CD14-positive monocyte (primary cell): ENCODE data around the gene GNAI1. TPM values are rescaled to one million over a fixed set of nuclear protein-coding genes. Genes with fewer than 3 reads are reported as not detected.
"Not testable (repeated sequence)": the region's sequence is repeated elsewhere in the genome, so short reads cannot be mapped to it uniquely, and the experiment has no call there.

Experiments used
- DNase-seq, 3 donors: peaks; one replicate each; pipeline ENCODE4 v3.0.0-alpha.2; 2011 to 2022
- H2AFZ ChIP-seq: 2 replicates; pipeline ENCODE4 v1.6.0; 2012; ENCODE audit warnings: mild to moderate bottlenecking, low read depth, low read length, inconsistent platforms; ENCODE audit not compliant: insufficient read depth, poor library complexity, severe bottlenecking
- H3K27ac ChIP-seq, 2 donors: 1 replicate in 1 of 2; 2 replicates in 1 of 2; pipeline ENCODE4 v1.5.1; 2012 to 2013; ENCODE audit warnings: low read length in 2 of 2, control low read depth in 1 of 2, inconsistent platforms in 1 of 2, low read depth in 1 of 2, mild to moderate bottlenecking in 1 of 2
- H3K27me3 ChIP-seq, 2 donors: one replicate each; pipeline versions ENCODE4 v1.6.0 to v1.6.1; 2011 to 2013; ENCODE audit warnings: low read length in 2 of 2; ENCODE audit not compliant: control insufficient read depth in 2 of 2, insufficient read depth in 2 of 2
- H3K36me3 ChIP-seq, 2 donors: replicated peaks in 1 of 2; 1 replicate in 1 of 2; 2 replicates in 1 of 2; pipeline versions ENCODE4 v1.5.1 to v1.6.1; 2012 to 2013; ENCODE audit warnings: low read length in 2 of 2, control low read depth in 1 of 2, inconsistent platforms in 1 of 2, mild to moderate bottlenecking in 1 of 2; ENCODE audit not compliant: insufficient read depth in 2 of 2, control insufficient read depth in 1 of 2
- H3K4me1 ChIP-seq, 2 donors: 1 replicate in 1 of 2; 2 replicates in 1 of 2; pipeline versions ENCODE4 v1.5.1 to v1.6.1; 2012 to 2013; ENCODE audit warnings: low read length in 2 of 2, control low read depth in 1 of 2, inconsistent platforms in 1 of 2, mild to moderate bottlenecking in 1 of 2, moderate library complexity in 1 of 2; ENCODE audit not compliant: insufficient read depth in 2 of 2, control insufficient read depth in 1 of 2
- H3K4me2 ChIP-seq: replicated peaks from 2 replicates; pipeline ENCODE3; 2012; ENCODE audit warnings: low read length, moderate library complexity, mild to moderate bottlenecking; ENCODE audit not compliant: poor library complexity, severe bottlenecking; ENCODE audit errors: extremely low read depth
- H3K4me3 ChIP-seq, 3 experiments: fragments of 200-600 bp in 1 of 3; sonication (generic) in 1 of 3; replicated peaks in 1 of 3; 1 replicate in 2 of 3; 2 replicates in 1 of 3; pipeline ENCODE4 v1.5.1; 2011 to 2013; ENCODE audit warnings: low read length in 3 of 3, mild to moderate bottlenecking in 3 of 3, control low read depth in 2 of 3, low read depth in 2 of 3, inconsistent platforms in 1 of 3, moderate library complexity in 1 of 3
- H3K79me2 ChIP-seq: 2 replicates; pipeline ENCODE4 v1.6.0; 2012; ENCODE audit warnings: mild to moderate bottlenecking, control low read depth, inconsistent platforms, low read length, moderate library complexity; ENCODE audit not compliant: insufficient read depth
- H3K9ac ChIP-seq: 2 replicates; pipeline ENCODE4 v1.6.0; 2017; ENCODE audit warnings: low read length, mild to moderate bottlenecking; ENCODE audit not compliant: insufficient read depth, poor library complexity, severe bottlenecking
- H3K9me3 ChIP-seq, 2 donors: replicated peaks in 1 of 2; 1 replicate in 1 of 2; 2 replicates in 1 of 2; pipeline versions ENCODE4 v1.5.1 to v1.6.1; 2012 to 2013; ENCODE audit warnings: low read length in 2 of 2, control low read depth in 1 of 2; ENCODE audit not compliant: control insufficient read depth in 1 of 2, insufficient read depth in 1 of 2
- H4K20me1 ChIP-seq: 2 replicates; pipeline ENCODE4 v1.6.0; 2012; ENCODE audit warnings: mild to moderate bottlenecking, low read length, control low read depth, moderate library complexity; ENCODE audit not compliant: insufficient read depth
- H3K27ac Mint-ChIP-seq, 7 donors: one replicate each; pipeline ENCODE4 v1.8.0; 2020; ENCODE audit warnings: mild to moderate bottlenecking in 7 of 7, mixed read lengths in 7 of 7, moderate library complexity in 6 of 7, inconsistent platforms in 2 of 7
- H3K27me3 Mint-ChIP-seq, 3 donors: one replicate each; pipeline ENCODE4 v1.8.0; 2021 to 2022; ENCODE audit warnings: low read depth in 3 of 3, mild to moderate bottlenecking in 3 of 3, mixed read lengths in 3 of 3, moderate library complexity in 3 of 3, inconsistent platforms in 1 of 3
- H3K36me3 Mint-ChIP-seq, 2 donors: one replicate each; pipeline ENCODE4 v1.8.0; 2020; ENCODE audit warnings: mixed read lengths in 2 of 2, inconsistent platforms in 1 of 2, mild to moderate bottlenecking in 1 of 2
- H3K4me1 Mint-ChIP-seq: one replicate; pipeline ENCODE4 v1.8.0; 2020; ENCODE audit warnings: mild to moderate bottlenecking, mixed read lengths
- H3K4me3 Mint-ChIP-seq, 2 donors: one replicate each; pipeline ENCODE4 v1.8.0; 2020; ENCODE audit warnings: mild to moderate bottlenecking in 2 of 2, mixed read lengths in 2 of 2, moderate library complexity in 1 of 2
- H3K9me3 Mint-ChIP-seq, 7 donors: one replicate each; pipeline ENCODE4 v1.8.0; 2020 to 2022; ENCODE audit warnings: mixed read lengths in 7 of 7, mild to moderate bottlenecking in 6 of 7, moderate library complexity in 6 of 7, inconsistent platforms in 2 of 7
- WGBS: methylation state at CpG from one replicate; pipeline ENCODE4 v1.1.5; 2013; ENCODE audit warnings: missing lambda C conversion rate; ENCODE audit not compliant: insufficient coverage; 5-methylcytosine and 5-hydroxymethylcytosine counted together
- intact Hi-C, 2 donors: fragments of 100-400 bp; cut with micrococcal nuclease; formaldehyde crosslinking; loops; one replicate each; pipeline versions ENCODE4 v1.15.0 to v1.15.1; 2023
- polyA plus RNA-seq, 3 donors: library from polyadenylated mRNA; depleted of rRNA in 1 of 3; unstranded in 2 of 3; stranded (reverse) in 1 of 3; fragments of 300-500 nt in 2 of 3; fragments of >200 nt in 1 of 3; fragmentation: Illumina TruSeq in 2 of 3; gene quantifications; 1 replicate in 2 of 3; 2 replicates in 1 of 3; pipeline ENCODE4 v1.2.3, GENCODE V29; 2012 to 2021
- TF ChIP-seq, protein P1 (sequence below): fragments of 200-600 bp; IDR thresholded peaks from one replicate; pipeline ENCODE4 v1.8.0; 2022; ENCODE audit warnings: antibody characterized with exemption, mild to moderate bottlenecking

Gene GNAI1
- polyA plus RNA-seq, 3 donors = 0.72 to 1.0 (median 0.79) TPM

DNA sequence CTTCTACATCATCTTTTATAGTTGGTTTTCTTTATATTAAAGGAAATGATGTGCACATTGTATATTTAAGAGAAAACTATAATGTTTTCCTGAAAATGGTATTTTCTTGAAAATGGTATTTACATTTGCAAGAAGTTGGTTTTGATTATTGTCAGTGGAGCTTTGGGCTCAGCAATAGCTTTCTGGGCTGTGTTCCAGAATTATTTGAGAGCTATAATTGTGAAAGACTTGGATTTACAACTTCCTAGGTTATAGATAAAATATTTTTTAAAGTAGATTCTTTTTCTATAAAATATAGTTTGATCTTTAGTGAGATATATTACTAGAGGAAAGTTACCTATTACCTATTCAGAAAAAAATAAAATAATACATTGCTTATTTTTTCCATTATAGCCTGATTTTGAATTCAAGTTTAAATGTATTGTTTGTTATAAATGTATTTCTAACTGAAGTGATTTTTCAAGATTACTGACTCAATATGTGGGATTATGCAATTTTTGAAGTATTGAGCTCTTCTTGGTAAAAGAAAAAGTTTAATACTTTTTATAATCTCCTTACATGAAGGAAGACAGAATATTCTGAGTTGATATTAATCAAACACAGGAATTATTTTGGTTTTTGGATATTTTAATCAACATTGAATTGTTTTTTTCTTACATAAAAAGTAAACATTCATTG, 20.2 kb downstream of the GNAI1 start:
- Histone ChIP-seq H3K79me2 (no peaks in the 10 kb centered on the region), H3K27me3 (no peaks in the 10 kb centered on the region), H3K36me3 (no peaks in the 10 kb centered on the region), H2AFZ (no peak overlapping the region), H3K4me2 (no peak overlapping the region), H3K4me3 (no peak overlapping the region), H3K9me3 (no peaks in the 10 kb centered on the region), H3K4me1 (no peaks in the 10 kb centered on the region), H4K20me1 (no peaks in the 10 kb centered on the region), H3K9ac (no peak overlapping the region), H3K27ac (no peak overlapping the region)
- TF ChIP-seq, protein P1, sequence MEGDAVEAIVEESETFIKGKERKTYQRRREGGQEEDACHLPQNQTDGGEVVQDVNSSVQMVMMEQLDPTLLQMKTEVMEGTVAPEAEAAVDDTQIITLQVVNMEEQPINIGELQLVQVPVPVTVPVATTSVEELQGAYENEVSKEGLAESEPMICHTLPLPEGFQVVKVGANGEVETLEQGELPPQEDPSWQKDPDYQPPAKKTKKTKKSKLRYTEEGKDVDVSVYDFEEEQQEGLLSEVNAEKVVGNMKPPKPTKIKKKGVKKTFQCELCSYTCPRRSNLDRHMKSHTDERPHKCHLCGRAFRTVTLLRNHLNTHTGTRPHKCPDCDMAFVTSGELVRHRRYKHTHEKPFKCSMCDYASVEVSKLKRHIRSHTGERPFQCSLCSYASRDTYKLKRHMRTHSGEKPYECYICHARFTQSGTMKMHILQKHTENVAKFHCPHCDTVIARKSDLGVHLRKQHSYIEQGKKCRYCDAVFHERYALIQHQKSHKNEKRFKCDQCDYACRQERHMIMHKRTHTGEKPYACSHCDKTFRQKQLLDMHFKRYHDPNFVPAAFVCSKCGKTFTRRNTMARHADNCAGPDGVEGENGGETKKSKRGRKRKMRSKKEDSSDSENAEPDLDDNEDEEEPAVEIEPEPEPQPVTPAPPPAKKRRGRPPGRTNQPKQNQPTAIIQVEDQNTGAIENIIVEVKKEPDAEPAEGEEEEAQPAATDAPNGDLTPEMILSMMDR = no peak
- Mint-ChIP-seq H3K27me3 (peaks cover 0 to 3% (median 1%) of the 10 kb centered on the region in 3 donors), H3K4me1 (peaks cover 8% of the 10 kb centered on the region), H3K4me3 (no peak overlapping the region), H3K36me3 (no peaks in the 10 kb centered on the region), H3K9me3 (peaks cover 0 to 6% (median 2%) of the 10 kb centered on the region in 7 donors), H3K27ac (no peak overlapping the region)
- no peak for DNase-seq
- intact Hi-C loops = no loop called here

DNA sequence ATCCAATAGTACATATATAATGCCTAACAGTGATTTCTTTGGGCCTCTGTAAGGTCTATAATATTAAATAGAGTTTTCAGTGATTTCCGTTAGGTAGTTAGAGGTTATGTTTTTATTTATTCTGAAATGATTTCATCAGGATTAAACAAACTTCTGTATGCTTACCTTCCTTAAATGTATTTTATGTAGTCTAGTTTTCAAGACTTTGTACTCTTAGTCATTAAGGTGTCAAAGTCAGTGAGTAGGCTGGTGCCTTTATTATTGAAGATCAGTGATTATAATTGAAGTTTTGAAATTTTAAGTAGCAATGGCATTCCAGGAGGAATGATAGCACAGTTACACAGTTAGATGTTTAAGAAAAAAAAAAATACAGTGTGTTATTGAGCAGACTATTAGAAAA, 20.7 kb downstream of the GNAI1 start:
- Mint-ChIP-seq H3K27ac (no peak overlapping the region), H3K36me3 (no peaks in the 10 kb centered on the region), H3K27me3 (peaks cover 0 to 3% (median 1%) of the 10 kb centered on the region in 3 donors), H3K9me3 (peaks cover 0 to 6% (median 2%) of the 10 kb centered on the region in 7 donors), H3K4me1 (peaks cover 8% of the 10 kb centered on the region), H3K4me3 (no peak overlapping the region)
- Histone ChIP-seq H3K27ac (no peak overlapping the region), H3K36me3 (no peaks in the 10 kb centered on the region), H4K20me1 (no peaks in the 10 kb centered on the region), H3K9ac (no peak overlapping the region), H3K27me3 (no peaks in the 10 kb centered on the region), H2AFZ (no peak overlapping the region), H3K4me1 (no peaks in the 10 kb centered on the region), H3K4me3 (no peak overlapping the region), H3K9me3 (no peaks in the 10 kb centered on the region), H3K4me2 (no peak overlapping the region), H3K79me2 (no peaks in the 10 kb centered on the region)
- DNase-seq = no peak
- intact Hi-C loops = no loop called here
- WGBS = no CpG with 5 or more reads among the region's 1 CpG
- TF ChIP-seq, protein P1 = no peak

DNA sequence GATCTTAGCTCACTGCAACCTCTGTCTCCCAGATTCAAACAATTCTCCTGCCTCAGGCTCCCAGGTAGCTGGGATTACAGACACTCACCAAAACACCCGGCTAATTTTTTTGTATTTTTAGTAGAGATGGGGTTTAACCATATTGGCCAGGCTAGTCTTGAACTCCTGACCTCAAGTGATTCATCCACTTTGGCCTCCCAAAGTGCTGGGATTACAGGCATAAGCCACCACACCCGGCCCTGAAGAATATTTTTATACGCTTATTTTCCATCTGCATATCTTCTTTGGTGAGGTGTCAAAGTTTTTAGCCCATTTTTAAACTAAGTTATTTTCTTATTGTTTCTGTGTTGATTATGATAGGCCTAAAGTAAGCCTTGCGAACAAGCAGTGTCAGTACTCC, 23.1 kb downstream of the GNAI1 start:
- H2AFZ ChIP-seq, intact Hi-C loops, H3K36me3 ChIP-seq, H3K27ac Mint-ChIP-seq, H3K4me2 ChIP-seq, H3K36me3 Mint-ChIP-seq, H3K9ac ChIP-seq, H3K4me1 ChIP-seq, H3K9me3 ChIP-seq, H4K20me1 ChIP-seq, H3K4me3 ChIP-seq, H3K27ac ChIP-seq, H3K27me3 Mint-ChIP-seq, H3K79me2 ChIP-seq, H3K4me1 Mint-ChIP-seq, DNase-seq, H3K4me3 Mint-ChIP-seq, H3K27me3 ChIP-seq, H3K9me3 Mint-ChIP-seq: not testable (repeated sequence)
- WGBS = no CpG with 5 or more reads among the region's 4 CpGs
